ENCODE data around the gene CIAO2B.

GRCh38 chr16:66975302-66975893 is 41.2 kb upstream of the CIAO2B start:
- no peak for TF ChIP-seq EZH2 (IDR thresholded peaks at IDR 0.05; ENCODE audit: low read length)
- TF ChIP-seq CTCF (optimal IDR thresholded peaks at IDR 0.05 in 1 of 3, IDR thresholded peaks at IDR 0.05 in 1 of 3, conservative IDR thresholded peaks at IDR 0.05 in 1 of 3; ENCODE audit: extremely low read depth in 1 of 3, insufficient read depth in 2 of 3, low read length in 3 of 3) = no peak

Measured in keratinocyte (primary cell).